B cell (primary cell): Measurements from ENCODE around the gene AFF2. TPM values are rescaled to one million over a fixed set of nuclear protein-coding genes. Genes with fewer than 3 reads are reported as not detected.

ENCODE experiments used
- ATAC-seq: fragments of 200-7000 bp; cut with Tn5 transposase; one replicate; pipeline ENCODE4 v1.10.0; 2021; ENCODE audit warnings: low read depth, mild to moderate bottlenecking, moderate number of reproducible peaks, moderate library complexity
- CTCF ChIA-PET: fragments of 350-600 bp; sonication (Branson Sonifier 250); formaldehyde crosslinking; loops from one replicate; lab custom pipeline; 2021; ENCODE audit warnings: antibody characterized with exemption, inconsistent platforms; lab: Charles Lee
- POLR2A ChIA-PET: fragments of 350-600 bp; sonication (Branson Sonifier 250); formaldehyde crosslinking; loops from one replicate; lab custom pipeline; 2021; ENCODE audit warnings: antibody characterized with exemption; lab: Charles Lee
- DNase-seq: peaks from one replicate; pipeline ENCODE4 v3.0.0; 2013
- H2AFZ ChIP-seq: 2 replicates; pipeline ENCODE4 v1.6.1; 2012; ENCODE audit warnings: mild to moderate bottlenecking, low read depth, low read length; ENCODE audit not compliant: insufficient read depth, poor library complexity, severe bottlenecking
- H3K27ac ChIP-seq, 2 donors: 1 replicate in 1 of 2; 2 replicates in 1 of 2; pipeline ENCODE4 v1.5.1; 2012 to 2013; ENCODE audit warnings: low read length in 2 of 2, mild to moderate bottlenecking in 2 of 2, moderate library complexity in 1 of 2
- H3K27me3 ChIP-seq, 4 experiments: fragments of 200-600 bp in 1 of 4; sonication (generic) in 1 of 4; replicated peaks in 1 of 4; 1 replicate in 2 of 4; 2 replicates in 2 of 4; pipeline versions ENCODE4 v1.6.1 to v1.7.0; 2013 to 2016; ENCODE audit warnings: low read length in 3 of 4, mild to moderate bottlenecking in 2 of 4, mixed read lengths in 1 of 4, moderate library complexity in 1 of 4; ENCODE audit not compliant: insufficient read depth in 4 of 4, control insufficient read depth in 3 of 4; ENCODE audit errors: control extremely low read depth in 1 of 4
- H3K36me3 ChIP-seq, 2 experiments: replicated peaks in 1 of 2; 1 replicate in 1 of 2; 2 replicates in 1 of 2; pipeline versions ENCODE4 v1.6.1 to v1.7.1; 2013; ENCODE audit warnings: low read length in 1 of 2; ENCODE audit not compliant: insufficient read depth in 2 of 2, control insufficient read depth in 1 of 2; ENCODE audit errors: control extremely low read depth in 1 of 2, extremely low read depth in 1 of 2
- H3K4me1 ChIP-seq, 2 donors: fragments of 200-600 bp in 1 of 2; sonication (generic) in 1 of 2; 1 replicate in 1 of 2; 2 replicates in 1 of 2; pipeline versions ENCODE4 v1.5.1 to v1.6.1; 2013 to 2017; ENCODE audit warnings: low read length in 2 of 2; ENCODE audit not compliant: control insufficient read depth in 2 of 2, insufficient read depth in 2 of 2
- H3K4me2 ChIP-seq: replicated peaks from 2 replicates; pipeline ENCODE3; 2012; ENCODE audit warnings: mild to moderate bottlenecking, low read depth, low read length; ENCODE audit not compliant: poor library complexity, severe bottlenecking
- H3K4me3 ChIP-seq, 5 experiments: fragments of 200-600 bp in 1 of 5; sonication (generic) in 1 of 5; 1 replicate in 3 of 5; 2 replicates in 2 of 5; pipeline versions ENCODE4 v1.5.1 to v1.7.0; 2011 to 2016; ENCODE audit warnings: low read length in 4 of 5, mild to moderate bottlenecking in 4 of 5, low read depth in 2 of 5, control low read depth in 1 of 5, moderate library complexity in 1 of 5; ENCODE audit not compliant: insufficient read depth in 1 of 5; ENCODE audit errors: control extremely low read depth in 1 of 5, extremely low read depth in 1 of 5
- H3K79me2 ChIP-seq: fragments of 200-600 bp; sonication (generic); one replicate; pipeline ENCODE4 v1.6.0; 2016; ENCODE audit warnings: low read length; ENCODE audit not compliant: control insufficient read depth, insufficient read depth
- H3K9ac ChIP-seq: fragments of 200-600 bp; sonication (generic); 2 replicates; pipeline ENCODE4 v1.6.1; 2017; ENCODE audit warnings: mild to moderate bottlenecking, low read length, moderate library complexity
- H3K9me3 ChIP-seq, 3 donors: one replicate each; pipeline versions ENCODE4 v1.6.1 to v1.7.1; 2013; ENCODE audit warnings: low read length in 2 of 3; ENCODE audit not compliant: control insufficient read depth in 2 of 3, insufficient read depth in 1 of 3; ENCODE audit errors: control extremely low read depth in 1 of 3
- H4K20me1 ChIP-seq: 2 replicates; pipeline ENCODE4 v1.6.0; 2012; ENCODE audit warnings: mild to moderate bottlenecking, low read length; ENCODE audit not compliant: insufficient read depth, control insufficient read depth, poor library complexity, severe bottlenecking
- H3K27ac Mint-ChIP-seq: one replicate; pipeline ENCODE4 v1.8.0; 2021; ENCODE audit warnings: mixed read lengths
- H3K27me3 Mint-ChIP-seq: one replicate; pipeline ENCODE4 v1.8.0; 2021; ENCODE audit warnings: mixed read lengths
- H3K4me1 Mint-ChIP-seq: one replicate; pipeline ENCODE4 v1.8.0; 2021; ENCODE audit warnings: mixed read lengths
- H3K4me3 Mint-ChIP-seq: one replicate; pipeline ENCODE4 v1.8.0; 2021; ENCODE audit warnings: mixed read lengths
- H3K9me3 Mint-ChIP-seq: one replicate; pipeline ENCODE4 v1.8.0; 2022; ENCODE audit warnings: mixed read lengths; ENCODE audit not compliant: insufficient read depth
- EZH2 ChIP-seq: IDR thresholded peaks from 2 replicates; pipeline ENCODE4 v1.6.1; 2012; ENCODE audit warnings: borderline replicate concordance, low read depth, mild to moderate bottlenecking, moderate library complexity, low read length; ENCODE audit not compliant: insufficient read depth, poor library complexity, severe bottlenecking
- WGBS: methylation state at CpG from one replicate; pipeline ENCODE4 v1.1.5; 2013; ENCODE audit warnings: missing lambda C conversion rate; ENCODE audit not compliant: insufficient coverage; 5-methylcytosine and 5-hydroxymethylcytosine counted together
- intact Hi-C: fragments of 100-400 bp; cut with micrococcal nuclease; formaldehyde crosslinking; loops from one replicate; pipeline ENCODE4 v1.10.0; 2022
- polyA plus RNA-seq: library from polyadenylated mRNA; depleted of rRNA; stranded (reverse); fragments of >200 nt; gene quantifications from 2 replicates; pipeline ENCODE4 v1.2.3, GENCODE V29; 2012
- total RNA-seq, 2 donors: library from RNA; stranded (reverse); fragments of 120-200 nt in 1 of 2; gene quantifications; 1 replicate in 1 of 2; 2 replicates in 1 of 2; pipeline versions ENCODE4 v1.2.3 to v1.2.4, GENCODE V29; 2013 to 2022
- TF ChIP-seq, protein P1 (sequence below): fragments of 200-600 bp; IDR thresholded peaks from one replicate; pipeline ENCODE4 v1.8.0; 2022; ENCODE audit warnings: antibody characterized with exemption, mild to moderate bottlenecking

Gene AFF2
- total and polyA plus RNA-seq, 2 donors (not counting 1 experiment from before 2014, with no cell fraction given): 0.06 to 12.0 TPM

DNA sequence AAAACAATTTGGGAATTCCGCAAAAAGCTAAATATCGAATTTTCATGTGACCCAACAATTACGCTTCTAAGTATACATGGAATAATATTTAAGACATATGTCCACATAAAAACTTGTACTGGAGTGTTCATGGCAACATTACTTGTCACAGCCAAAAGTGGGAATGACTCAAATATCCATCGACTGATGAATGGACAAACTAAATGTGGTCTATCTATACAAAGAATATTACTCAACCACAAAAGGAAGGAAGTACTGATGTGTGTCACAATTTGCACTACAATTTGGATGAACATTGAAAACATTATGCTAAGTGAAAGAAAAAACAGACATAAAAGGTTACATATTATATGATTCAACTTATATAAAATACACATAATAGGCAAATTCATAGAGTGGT, 71.9 kb downstream of the AFF2 start:
- Mint-ChIP-seq H3K27ac (no peak overlapping the region), H3K27me3 (no peaks in the 10 kb centered on the region), H3K4me1 (peaks cover 2% of the 10 kb centered on the region), H3K4me3 (no peak overlapping the region), H3K9me3 (no peaks in the 10 kb centered on the region)
- CTCF ChIA-PET: interaction anchor here (1.7 kb wide), 1 partner anchor 22 kb away, joined by 4 read pairs; no protein-coding TSS in a partner anchor
- POLR2A ChIA-PET: no interaction called here
- H3K79me2 ChIP-seq: no peaks in the 10 kb centered on the region
- no peak overlapping the region for H3K4me2 ChIP-seq
- H3K36me3 ChIP-seq: no peaks in the 10 kb centered on the region
- H3K9ac ChIP-seq: no peak overlapping the region
- H3K27ac ChIP-seq: no peak overlapping the region
- intact Hi-C loops: no loop called here
- H3K9me3 ChIP-seq: no peaks in the 10 kb centered on the region
- no peaks in the 10 kb centered on the region for H3K4me1 ChIP-seq
- H4K20me1 ChIP-seq: no peaks in the 10 kb centered on the region
- H3K27me3 ChIP-seq: peaks cover 0 to 2% (median 0%) of the 10 kb centered on the region in 4 experiments
- DNase-seq (no peak), ATAC-seq (no peak)
- H2AFZ ChIP-seq: no peak overlapping the region
- WGBS: no CpG with 5 or more reads among the region's 4 CpGs
- H3K4me3 ChIP-seq: no peak overlapping the region
- no peak for TF ChIP-seq EZH2
- TF ChIP-seq, protein P1, sequence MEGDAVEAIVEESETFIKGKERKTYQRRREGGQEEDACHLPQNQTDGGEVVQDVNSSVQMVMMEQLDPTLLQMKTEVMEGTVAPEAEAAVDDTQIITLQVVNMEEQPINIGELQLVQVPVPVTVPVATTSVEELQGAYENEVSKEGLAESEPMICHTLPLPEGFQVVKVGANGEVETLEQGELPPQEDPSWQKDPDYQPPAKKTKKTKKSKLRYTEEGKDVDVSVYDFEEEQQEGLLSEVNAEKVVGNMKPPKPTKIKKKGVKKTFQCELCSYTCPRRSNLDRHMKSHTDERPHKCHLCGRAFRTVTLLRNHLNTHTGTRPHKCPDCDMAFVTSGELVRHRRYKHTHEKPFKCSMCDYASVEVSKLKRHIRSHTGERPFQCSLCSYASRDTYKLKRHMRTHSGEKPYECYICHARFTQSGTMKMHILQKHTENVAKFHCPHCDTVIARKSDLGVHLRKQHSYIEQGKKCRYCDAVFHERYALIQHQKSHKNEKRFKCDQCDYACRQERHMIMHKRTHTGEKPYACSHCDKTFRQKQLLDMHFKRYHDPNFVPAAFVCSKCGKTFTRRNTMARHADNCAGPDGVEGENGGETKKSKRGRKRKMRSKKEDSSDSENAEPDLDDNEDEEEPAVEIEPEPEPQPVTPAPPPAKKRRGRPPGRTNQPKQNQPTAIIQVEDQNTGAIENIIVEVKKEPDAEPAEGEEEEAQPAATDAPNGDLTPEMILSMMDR: no peak

DNA sequence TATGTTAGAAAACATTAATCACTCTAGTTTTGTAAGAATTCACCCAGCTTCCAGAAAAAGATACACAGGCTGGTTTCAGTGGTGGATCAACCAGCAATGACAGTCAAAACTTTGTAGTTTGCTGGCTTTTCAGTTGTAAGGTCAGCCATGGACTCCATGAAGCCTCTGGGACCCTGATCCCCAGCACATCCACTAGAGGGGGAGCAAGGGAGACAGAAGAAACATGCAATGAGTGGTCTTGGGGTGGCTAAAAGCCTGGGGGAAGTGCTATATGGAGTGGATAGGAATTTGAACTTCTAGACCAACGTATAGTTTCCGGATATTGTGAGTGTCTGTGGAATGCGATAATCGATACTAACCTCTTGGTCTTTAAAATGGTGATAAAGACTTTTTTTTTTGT, 72.7 kb downstream of the AFF2 start:
- H3K4me3 ChIP-seq: no peak overlapping the region
- Mint-ChIP-seq H3K27me3 (no peaks in the 10 kb centered on the region), H3K4me3 (no peak overlapping the region), H3K27ac (no peak overlapping the region), H3K9me3 (no peaks in the 10 kb centered on the region), H3K4me1 (peaks cover 4% of the 10 kb centered on the region)
- WGBS: no CpG with 5 or more reads among the region's 4 CpGs
- TF ChIP-seq EZH2: no peak
- TF ChIP-seq, protein P1: no peak
- ChIA-PET CTCF (interaction anchor here (1.7 kb wide), 1 partner anchor 21 kb away, joined by 4 read pairs; no protein-coding TSS in a partner anchor), POLR2A (no interaction called here)
- ATAC-seq: no peak
- no peaks in the 10 kb centered on the region for H3K4me1 ChIP-seq
- H3K4me2 ChIP-seq: no peak overlapping the region
- H3K79me2 ChIP-seq: no peaks in the 10 kb centered on the region
- no peaks in the 10 kb centered on the region for H3K36me3 ChIP-seq
- intact Hi-C loops: no loop called here
- no peak overlapping the region for H3K9ac ChIP-seq
- H3K27me3 ChIP-seq: no peaks in the 10 kb centered on the region
- no peaks in the 10 kb centered on the region for H4K20me1 ChIP-seq
- no peaks in the 10 kb centered on the region for H3K9me3 ChIP-seq
- DNase-seq: no peak
- no peak overlapping the region for H2AFZ ChIP-seq
- no peak overlapping the region for H3K27ac ChIP-seq
